HepG2 (cell line): ENCODE results near the gene GLCE. TPM values are rescaled to one million over a fixed set of nuclear protein-coding genes. Genes with fewer than 3 reads are reported as not detected.

Experiments used
- ATAC-seq: fragments of 200-7000 bp; cut with Tn5 transposase; 3 replicates; pipeline ENCODE4 v1.9.1; 2020; ENCODE audit warnings: mild to moderate bottlenecking, moderate library complexity
- BruUV-seq: library from RNA; stranded (reverse); fragments of 400-500 nt; replicated peaks from 2 replicates; lab custom pipeline; 2021; lab: Mats Ljungman, UMichigan
- CTCF ChIA-PET: fragments of 300-600 bp; formaldehyde crosslinking; extraction: SDS; loops from one replicate; lab custom pipeline; 2021; ENCODE audit warnings: low total read pairs, inconsistent platforms, low intra/inter-chr PET ratio; lab: Yijun Ruan, JAX
- POLR2A ChIA-PET: fragments of 350-600 bp; sonication (Branson Sonifier 250); formaldehyde crosslinking; loops from one replicate; lab custom pipeline; 2020; ENCODE audit warnings: antibody characterized with exemption, inconsistent platforms; lab: Yijun Ruan, JAX
- DNase-seq: peaks from one replicate; pipeline ENCODE4 v3.0.0-alpha.2; 2015; ENCODE audit warnings: low spot score
- FAIRE-seq: peaks from 3 replicates; lab custom pipeline; 2011; peaks lifted over from hg19 to GRCh38; lab: Jason Lieb, UNC
- H2AFZ ChIP-seq: one replicate; pipeline ENCODE4 v1.6.1; 2011; ENCODE audit warnings: low read length, inconsistent platforms
- H3K27ac ChIP-seq: fragments of 300-600 bp; 3 replicates; pipeline ENCODE4 v1.8.0; 2011; ENCODE audit warnings: mixed run types, mild to moderate bottlenecking, mixed read lengths, low read length, inconsistent platforms; ENCODE audit not compliant: insufficient read depth; ENCODE audit errors: extremely low read length
- H3K27me3 ChIP-seq, 2 experiments: fragments of 200-600 bp in 1 of 2; 2 replicates in 1 of 2; 3 replicates in 1 of 2; pipeline versions ENCODE4 v1.6.0 to v1.8.0; 2011; ENCODE audit warnings: low read length in 2 of 2, mild to moderate bottlenecking in 2 of 2, moderate library complexity in 2 of 2, inconsistent platforms in 1 of 2; ENCODE audit not compliant: insufficient read depth in 2 of 2, control insufficient read depth in 1 of 2
- H3K36me3 ChIP-seq, 2 experiments: fragments of 200-600 bp in 1 of 2; replicated peaks in 1 of 2; 2 replicates in 1 of 2; 3 replicates in 1 of 2; pipeline versions ENCODE4 v1.5.1 to v1.8.0; 2011; ENCODE audit warnings: low read length in 2 of 2, inconsistent platforms in 1 of 2; ENCODE audit not compliant: insufficient read depth in 2 of 2, control insufficient read depth in 1 of 2
- H3K4me1 ChIP-seq: 2 replicates; pipeline ENCODE4 v1.5.1; 2012; ENCODE audit warnings: low read length, inconsistent platforms; ENCODE audit not compliant: insufficient read depth
- H3K4me2 ChIP-seq: 2 replicates; pipeline ENCODE4 v1.6.0; 2011; ENCODE audit warnings: low read depth, low read length, inconsistent platforms
- H3K4me3 ChIP-seq, 3 experiments: fragments of 200-600 bp in 1 of 3; sonication (generic), shearing (Covaris generic) in 1 of 3; replicated peaks in 1 of 3; 2 replicates each; pipeline ENCODE4 v1.5.1; 2011 to 2016; ENCODE audit warnings: low read length in 3 of 3, inconsistent platforms in 2 of 3, low read depth in 2 of 3, mild to moderate bottlenecking in 2 of 3, control low read depth in 1 of 3, mixed read lengths in 1 of 3; ENCODE audit not compliant: insufficient read depth in 1 of 3
- H3K79me2 ChIP-seq: one replicate; pipeline ENCODE4 v1.6.1; 2011; ENCODE audit warnings: low read length, inconsistent platforms; ENCODE audit not compliant: insufficient read depth
- H3K9ac ChIP-seq: 2 replicates; pipeline ENCODE4 v1.6.0; 2011; ENCODE audit warnings: mild to moderate bottlenecking, low read depth, low read length, inconsistent platforms; ENCODE audit not compliant: insufficient read depth
- H3K9me3 ChIP-seq: 2 replicates; pipeline ENCODE4 v1.5.1; 2012; ENCODE audit warnings: mild to moderate bottlenecking, low read length
- H4K20me1 ChIP-seq: 2 replicates; pipeline ENCODE4 v1.6.0; 2011; ENCODE audit warnings: inconsistent platforms, mild to moderate bottlenecking, low read length, moderate library complexity; ENCODE audit not compliant: insufficient read depth
- ATF1 ChIP-seq: IDR thresholded peaks from 2 replicates; pipeline ENCODE4 v1.6.1; 2016; ENCODE audit warnings: mild to moderate bottlenecking, control low read depth
- BORCS8-MEF2B ChIP-seq: sonication (generic); formaldehyde crosslinking; IDR thresholded peaks from 2 replicates; pipeline ENCODE4 v1.8.0; 2022; ENCODE audit warnings: mild to moderate bottlenecking, missing genetic modification reagents
- NFATC3 ChIP-seq: sonication (generic); formaldehyde crosslinking; IDR thresholded peaks from 2 replicates; pipeline ENCODE4 v1.5.1; 2020; ENCODE audit warnings: mild to moderate bottlenecking, missing genetic modification reagents
- PRPF4 ChIP-seq: fragments of 200-400 bp; formaldehyde crosslinking; IDR thresholded peaks from 2 replicates; pipeline ENCODE4 v1.6.1; 2016; ENCODE audit warnings: low read length, low read depth; ENCODE audit not compliant: poor library complexity, severe bottlenecking
- STAG1 ChIP-seq: sonication (generic); formaldehyde crosslinking; IDR thresholded peaks from 2 replicates; pipeline ENCODE4 v1.4.0; 2020; ENCODE audit warnings: missing genetic modification reagents
- YEATS2 ChIP-seq: sonication (generic); formaldehyde crosslinking; IDR thresholded peaks from 2 replicates; pipeline ENCODE4 v1.4.0; 2020; ENCODE audit warnings: missing genetic modification reagents, borderline replicate concordance
- ZNF354B ChIP-seq: sonication (generic); formaldehyde crosslinking; IDR thresholded peaks from 2 replicates; pipeline ENCODE4 v1.8.0; 2022; ENCODE audit warnings: mild to moderate bottlenecking, missing genetic modification reagents
- ZNF367 ChIP-seq: sonication (generic); formaldehyde crosslinking; IDR thresholded peaks from 2 replicates; pipeline ENCODE4 v1.4.0; 2020; ENCODE audit warnings: missing genetic modification reagents, borderline replicate concordance
- ZNF430 ChIP-seq: sonication (generic); formaldehyde crosslinking; IDR thresholded peaks from 2 replicates; pipeline ENCODE4 v1.9.0; 2021; ENCODE audit warnings: mild to moderate bottlenecking, missing genetic modification reagents
- ZNF589 ChIP-seq: sonication (generic); formaldehyde crosslinking; conservative IDR thresholded peaks from 2 replicates; pipeline ENCODE4 v1.8.0; 2022; ENCODE audit warnings: mild to moderate bottlenecking, moderate library complexity, missing genetic modification reagents
- ZNF672 ChIP-seq: sonication (generic); formaldehyde crosslinking; IDR thresholded peaks from 2 replicates; pipeline ENCODE4 v1.8.1; 2022; ENCODE audit warnings: missing genetic modification reagents
- ZSCAN22 ChIP-seq: sonication (generic); formaldehyde crosslinking; IDR thresholded peaks from 2 replicates; pipeline ENCODE4 v1.4.0; 2020; ENCODE audit warnings: mild to moderate bottlenecking, missing genetic modification reagents
- WGBS: methylation state at CpG from one replicate; pipeline ENCODE4 v1.1.6; 2017; ENCODE audit warnings: low lambda C conversion rate; 5-methylcytosine and 5-hydroxymethylcytosine counted together
- in situ Hi-C: cut with HindIII; loops from 2 replicates; pipeline ENCODE4 v1.10.0; 2017; ENCODE audit warnings: low pct_unique_long_range_greater_than_20kb; ENCODE audit not compliant: extremely low pct_ligation_motif_present
- intact Hi-C: fragments of 100-400 bp; cut with micrococcal nuclease; formaldehyde crosslinking; loops from one replicate; pipeline ENCODE4 v1.10.0; 2022; ENCODE audit not compliant: unreplicated experiment
- polyA plus RNA-seq, 8 experiments: library from polyadenylated mRNA; depleted of rRNA in 3 of 8; stranded (reverse) in 7 of 8; unstranded in 1 of 8; fragments of >200 nt; fragmentation: Illumina TruSeq in 4 of 8; extraction: Trizol in 4 of 8; gene quantifications; 2 replicates each; pipeline versions ENCODE4 v1.2.1 to v1.2.3, GENCODE V29; 2011 to 2016; ENCODE audit warnings: low read depth in 4 of 8, missing spikeins in 1 of 8, mixed read lengths in 1 of 8; ENCODE audit not compliant: insufficient read depth in 1 of 8
- total RNA-seq, 5 experiments: library from RNA; depleted of rRNA; stranded (reverse); fragments of >200 nt; fragmentation: Illumina TruSeq; extraction: Trizol; gene quantifications; 2 replicates each; pipeline ENCODE4 v1.2.3, GENCODE V29; 2016; ENCODE audit warnings: low read depth in 1 of 5
- TF ChIP-seq, protein P1 (sequence below): sonication (generic); formaldehyde crosslinking; IDR thresholded peaks from 2 replicates; pipeline ENCODE4 v1.4.0; 2020; ENCODE audit warnings: low read depth, mild to moderate bottlenecking, missing genetic modification reagents
- TF ChIP-seq, protein P2 (sequence below): sonication (generic); formaldehyde crosslinking; IDR thresholded peaks from 2 replicates; pipeline ENCODE4 v1.4.0; 2020; ENCODE audit warnings: mild to moderate bottlenecking, missing genetic modification reagents, borderline replicate concordance

The GLCE gene
- total and polyA plus RNA-seq, 2 of the 13 experiments (the other 11 are each of a cell fraction or from before 2014, with no cell fraction given), result 12.9 to 23.4 TPM

DNA sequence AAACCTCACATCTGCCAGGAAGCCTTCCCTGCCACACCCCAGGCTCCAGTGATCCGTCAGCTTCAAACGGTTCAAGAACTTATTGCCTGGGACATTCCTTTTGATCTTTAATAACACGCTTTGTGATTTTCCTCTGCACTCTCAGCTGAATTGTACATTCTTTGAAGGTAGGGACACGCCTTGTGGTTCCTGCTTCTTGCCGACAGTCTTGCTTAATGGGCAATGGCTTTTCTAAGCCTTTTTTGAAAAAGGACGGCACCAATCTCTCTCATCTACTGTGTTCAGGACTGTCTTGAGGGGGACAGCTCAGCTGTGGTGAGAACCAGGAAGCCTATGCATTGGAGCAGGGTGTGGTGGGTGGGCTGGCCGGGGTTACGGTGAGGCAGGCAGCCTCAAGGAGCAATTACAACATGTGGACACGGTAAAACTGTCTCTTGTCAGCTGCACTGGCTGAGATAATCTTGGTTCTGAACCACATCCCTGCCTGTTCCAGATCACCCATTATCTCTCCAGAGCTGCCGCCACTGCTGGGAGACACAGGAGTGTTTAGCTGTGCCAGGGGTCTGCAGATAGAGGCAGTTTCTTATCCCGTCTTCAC is 46.0 kb upstream of the GLCE start (continued):
- TF ChIP-seq, protein P1, sequence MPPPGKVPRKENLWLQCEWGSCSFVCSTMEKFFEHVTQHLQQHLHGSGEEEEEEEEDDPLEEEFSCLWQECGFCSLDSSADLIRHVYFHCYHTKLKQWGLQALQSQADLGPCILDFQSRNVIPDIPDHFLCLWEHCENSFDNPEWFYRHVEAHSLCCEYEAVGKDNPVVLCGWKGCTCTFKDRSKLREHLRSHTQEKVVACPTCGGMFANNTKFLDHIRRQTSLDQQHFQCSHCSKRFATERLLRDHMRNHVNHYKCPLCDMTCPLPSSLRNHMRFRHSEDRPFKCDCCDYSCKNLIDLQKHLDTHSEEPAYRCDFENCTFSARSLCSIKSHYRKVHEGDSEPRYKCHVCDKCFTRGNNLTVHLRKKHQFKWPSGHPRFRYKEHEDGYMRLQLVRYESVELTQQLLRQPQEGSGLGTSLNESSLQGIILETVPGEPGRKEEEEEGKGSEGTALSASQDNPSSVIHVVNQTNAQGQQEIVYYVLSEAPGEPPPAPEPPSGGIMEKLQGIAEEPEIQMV (CRISPR knock-in tag), result no peak
- TF ChIP-seq, protein P2, sequence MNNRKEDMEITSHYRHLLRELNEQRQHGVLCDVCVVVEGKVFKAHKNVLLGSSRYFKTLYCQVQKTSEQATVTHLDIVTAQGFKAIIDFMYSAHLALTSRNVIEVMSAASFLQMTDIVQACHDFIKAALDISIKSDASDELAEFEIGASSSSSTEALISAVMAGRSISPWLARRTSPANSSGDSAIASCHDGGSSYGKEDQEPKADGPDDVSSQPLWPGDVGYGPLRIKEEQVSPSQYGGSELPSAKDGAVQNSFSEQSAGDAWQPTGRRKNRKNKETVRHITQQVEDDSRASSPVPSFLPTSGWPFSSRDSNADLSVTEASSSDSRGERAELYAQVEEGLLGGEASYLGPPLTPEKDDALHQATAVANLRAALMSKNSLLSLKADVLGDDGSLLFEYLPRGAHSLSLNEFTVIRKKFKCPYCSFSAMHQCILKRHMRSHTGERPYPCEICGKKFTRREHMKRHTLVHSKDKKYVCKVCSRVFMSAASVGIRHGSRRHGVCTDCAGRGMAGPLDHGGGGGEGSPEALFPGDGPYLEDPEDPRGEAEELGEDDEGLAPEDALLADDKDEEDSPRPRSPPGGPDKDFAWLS (CRISPR knock-in tag), result no peak
- no peak for TF ChIP-seq BORCS8-MEF2B (CRISPR knock-in tag)
- TF ChIP-seq YEATS2 (CRISPR knock-in tag), result no peak
- no peak for TF ChIP-seq ZNF672 (CRISPR knock-in tag)
- TF ChIP-seq ZSCAN22, result no peak
- TF ChIP-seq ATF1 (CRISPR knock-in tag), result no peak
- TF ChIP-seq NFATC3 (CRISPR knock-in tag), result no peak

DNA sequence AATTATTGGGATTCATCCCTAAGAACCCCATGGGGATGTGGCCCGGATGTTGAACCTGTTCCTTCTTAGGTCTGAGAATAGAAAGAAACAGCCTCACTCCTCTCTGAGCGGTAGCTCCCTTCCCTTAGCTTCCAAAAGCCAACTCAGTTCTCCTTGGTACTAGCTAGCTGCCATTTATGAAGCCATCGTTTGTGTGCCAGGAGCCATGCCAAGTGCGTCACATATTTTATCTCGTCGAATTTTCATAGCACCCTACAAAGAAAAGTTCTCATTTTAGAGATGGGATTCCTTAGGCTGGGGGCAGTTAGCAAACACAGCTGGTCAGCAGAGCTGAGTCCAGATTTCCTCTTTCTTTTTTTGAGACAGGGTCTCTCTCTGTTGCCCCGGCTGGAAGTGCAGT is 45.4 kb upstream of the GLCE start:
- no peaks in the 10 kb centered on the region for H3K79me2 ChIP-seq
- CTCF ChIA-PET, result no interaction called here
- in situ Hi-C loops, result no loop called here
- ATAC-seq, result no peak
- H3K4me1 ChIP-seq, result no peaks in the 10 kb centered on the region
- TF ChIP-seq STAG1 (CRISPR knock-in tag) (no peak), ZNF589 (no peak), ZNF354B (CRISPR knock-in tag) (no peak), PRPF4 (no peak), ZNF430 (no peak), ZNF367 (CRISPR knock-in tag) (no peak)
- TF ChIP-seq, all 625 proteins: peak for 0
- FAIRE-seq (no peak), DNase-seq (no peak)
- Histone ChIP-seq H3K4me2 (no peak overlapping the region), H2AFZ (no peak overlapping the region), H3K36me3 (no peaks in the 10 kb centered on the region), H3K9ac (no peak overlapping the region), H3K4me3 (no peak overlapping the region), H3K27ac (no peak overlapping the region), H3K27me3 (peaks cover 5 to 43% of the 10 kb centered on the region in 2 experiments; a peak in 4 of 5 replicates), H4K20me1 (no peaks in the 10 kb centered on the region), H3K9me3 (no peaks in the 10 kb centered on the region)
- 41% methylated on average over 7 of the region's 7 CpGs for WGBS
- POLR2A ChIA-PET, result no interaction called here
- intact Hi-C loops, result no loop called here
- no TSS peak for BruUV-seq
